Measurements from ENCODE around the gene LSAMP.
"Not testable (repeated sequence)": the region's sequence is repeated elsewhere in the genome, so short reads cannot be mapped to it uniquely, and the experiment has no call there.

DNA sequence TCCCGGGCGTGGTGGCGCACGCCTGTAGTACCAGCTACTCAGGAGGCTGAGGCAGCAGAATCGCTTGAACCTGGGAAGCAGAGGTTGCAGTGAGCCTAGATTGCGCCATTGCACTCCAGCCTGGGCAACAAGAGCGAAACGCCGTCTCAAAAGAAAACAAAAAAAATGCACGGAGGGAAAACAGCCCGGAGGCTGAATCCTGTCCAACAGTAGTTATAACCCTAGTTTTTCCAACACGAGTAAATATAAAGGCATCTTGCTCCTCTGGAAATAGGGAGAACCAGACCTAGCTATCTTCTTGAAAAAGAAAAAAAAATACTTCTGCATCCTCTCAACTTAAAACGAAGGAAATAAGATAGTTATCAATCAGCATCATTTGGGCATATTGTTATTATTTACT, 661.9 kb downstream of the LSAMP start:
- not testable (repeated sequence) for TF ChIP-seq POLR2A (IDR thresholded peaks at IDR 0.05)
- TF ChIP-seq, protein P1, sequence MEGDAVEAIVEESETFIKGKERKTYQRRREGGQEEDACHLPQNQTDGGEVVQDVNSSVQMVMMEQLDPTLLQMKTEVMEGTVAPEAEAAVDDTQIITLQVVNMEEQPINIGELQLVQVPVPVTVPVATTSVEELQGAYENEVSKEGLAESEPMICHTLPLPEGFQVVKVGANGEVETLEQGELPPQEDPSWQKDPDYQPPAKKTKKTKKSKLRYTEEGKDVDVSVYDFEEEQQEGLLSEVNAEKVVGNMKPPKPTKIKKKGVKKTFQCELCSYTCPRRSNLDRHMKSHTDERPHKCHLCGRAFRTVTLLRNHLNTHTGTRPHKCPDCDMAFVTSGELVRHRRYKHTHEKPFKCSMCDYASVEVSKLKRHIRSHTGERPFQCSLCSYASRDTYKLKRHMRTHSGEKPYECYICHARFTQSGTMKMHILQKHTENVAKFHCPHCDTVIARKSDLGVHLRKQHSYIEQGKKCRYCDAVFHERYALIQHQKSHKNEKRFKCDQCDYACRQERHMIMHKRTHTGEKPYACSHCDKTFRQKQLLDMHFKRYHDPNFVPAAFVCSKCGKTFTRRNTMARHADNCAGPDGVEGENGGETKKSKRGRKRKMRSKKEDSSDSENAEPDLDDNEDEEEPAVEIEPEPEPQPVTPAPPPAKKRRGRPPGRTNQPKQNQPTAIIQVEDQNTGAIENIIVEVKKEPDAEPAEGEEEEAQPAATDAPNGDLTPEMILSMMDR (IDR thresholded peaks at IDR 0.05), result not testable (repeated sequence)
